ENCODE results near the gene APEH. TPM values are rescaled to one million over a fixed set of nuclear protein-coding genes. Genes with fewer than 3 reads are reported as not detected.

APEH gene
- total and polyA plus RNA-seq, 2 donors from 2014 or later = 138 to 143 TPM

DNA sequence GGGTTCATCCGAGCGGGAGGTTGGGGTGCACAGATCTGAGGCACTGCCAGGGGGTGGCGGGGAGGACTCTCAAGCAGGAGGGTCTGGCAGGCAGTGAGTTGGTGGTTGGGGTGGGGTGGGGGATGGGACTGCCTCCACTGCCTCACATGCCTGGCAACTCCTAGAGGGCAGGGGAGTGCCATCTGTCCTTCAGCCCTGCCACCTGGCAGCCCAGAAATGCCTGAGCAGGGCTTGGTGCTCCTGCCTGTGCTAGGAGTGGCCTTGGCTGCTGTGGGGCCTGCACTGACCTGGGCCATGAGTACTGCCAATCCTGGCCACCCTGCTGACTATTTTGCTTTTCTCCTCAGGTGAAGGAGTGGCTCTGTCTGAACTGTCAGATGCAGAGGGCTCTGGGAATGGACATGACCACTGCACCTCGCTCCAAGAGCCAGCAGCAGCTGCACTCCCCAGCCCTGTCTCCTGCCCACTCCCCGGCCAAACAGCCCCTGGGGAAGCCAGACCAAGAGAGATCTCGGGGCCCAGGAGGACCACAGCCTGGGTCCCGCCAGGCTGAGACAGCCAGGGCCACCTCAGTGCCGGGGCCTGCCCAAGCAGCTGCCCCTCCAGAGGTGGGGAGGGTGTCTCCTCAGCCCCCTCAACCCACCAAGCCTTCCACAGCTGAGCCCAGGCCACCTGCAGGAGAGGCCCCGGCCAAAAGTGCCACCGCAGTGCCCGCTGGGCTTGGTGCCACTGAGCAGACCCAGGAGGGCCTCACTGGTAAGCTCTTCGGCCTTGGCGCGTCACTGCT, 32.0 kb upstream of the APEH start:
- Histone ChIP-seq H3K9me3 (ENCODE audit: control insufficient read depth in 2 of 3, insufficient read depth in 1 of 3, low read length in 3 of 3) (no peaks in the 10 kb centered on the region), H3K27me3 (ENCODE audit: control insufficient read depth, insufficient read depth, low read length) (no peaks in the 10 kb centered on the region), H3K4me1 (ENCODE audit: control insufficient read depth in 2 of 3, insufficient read depth in 2 of 3, low read depth in 1 of 3, low read length in 3 of 3) (no peaks in the 10 kb centered on the region), H3K27ac (ENCODE audit: low read depth in 2 of 2, low read length in 2 of 2) (no peak overlapping the region), H3K9ac (ENCODE audit: low read length in 3 of 3) (no peak overlapping the region), H3K4me3 (ENCODE audit: low read length in 3 of 3) (no peak overlapping the region), H3K36me3 (ENCODE audit: control insufficient read depth in 2 of 3, insufficient read depth in 3 of 3, low read length in 3 of 3) (no peaks in the 10 kb centered on the region)
- TF ChIP-seq, protein P1, sequence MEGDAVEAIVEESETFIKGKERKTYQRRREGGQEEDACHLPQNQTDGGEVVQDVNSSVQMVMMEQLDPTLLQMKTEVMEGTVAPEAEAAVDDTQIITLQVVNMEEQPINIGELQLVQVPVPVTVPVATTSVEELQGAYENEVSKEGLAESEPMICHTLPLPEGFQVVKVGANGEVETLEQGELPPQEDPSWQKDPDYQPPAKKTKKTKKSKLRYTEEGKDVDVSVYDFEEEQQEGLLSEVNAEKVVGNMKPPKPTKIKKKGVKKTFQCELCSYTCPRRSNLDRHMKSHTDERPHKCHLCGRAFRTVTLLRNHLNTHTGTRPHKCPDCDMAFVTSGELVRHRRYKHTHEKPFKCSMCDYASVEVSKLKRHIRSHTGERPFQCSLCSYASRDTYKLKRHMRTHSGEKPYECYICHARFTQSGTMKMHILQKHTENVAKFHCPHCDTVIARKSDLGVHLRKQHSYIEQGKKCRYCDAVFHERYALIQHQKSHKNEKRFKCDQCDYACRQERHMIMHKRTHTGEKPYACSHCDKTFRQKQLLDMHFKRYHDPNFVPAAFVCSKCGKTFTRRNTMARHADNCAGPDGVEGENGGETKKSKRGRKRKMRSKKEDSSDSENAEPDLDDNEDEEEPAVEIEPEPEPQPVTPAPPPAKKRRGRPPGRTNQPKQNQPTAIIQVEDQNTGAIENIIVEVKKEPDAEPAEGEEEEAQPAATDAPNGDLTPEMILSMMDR (IDR thresholded peaks at IDR 0.05; ENCODE audit: borderline replicate concordance, extremely low read depth, insufficient read depth) = no peak
- DNase-seq (no peak), FAIRE-seq (no peak)
- intact Hi-C loops (cut with DNase I) = no loop called here

GRCh38 chr3:49642708-49643145, 31.4 kb upstream of the APEH start:
- intact Hi-C loops (cut with DNase I) = no loop called here
- DNase-seq (no peak), FAIRE-seq (no peak)
- Histone ChIP-seq H3K9ac (ENCODE audit: low read length in 3 of 3) (no peak overlapping the region), H3K36me3 (ENCODE audit: control insufficient read depth in 2 of 3, insufficient read depth in 3 of 3, low read length in 3 of 3) (no peaks in the 10 kb centered on the region), H3K4me1 (ENCODE audit: control insufficient read depth in 2 of 3, insufficient read depth in 2 of 3, low read depth in 1 of 3, low read length in 3 of 3) (no peaks in the 10 kb centered on the region), H3K27me3 (ENCODE audit: control insufficient read depth, insufficient read depth, low read length) (no peaks in the 10 kb centered on the region), H3K4me3 (ENCODE audit: low read length in 3 of 3) (no peak overlapping the region), H3K9me3 (ENCODE audit: control insufficient read depth in 2 of 3, insufficient read depth in 1 of 3, low read length in 3 of 3) (no peaks in the 10 kb centered on the region), H3K27ac (ENCODE audit: low read depth in 2 of 2, low read length in 2 of 2) (no peak overlapping the region)
- TF ChIP-seq, protein P1 (IDR thresholded peaks at IDR 0.05; ENCODE audit: borderline replicate concordance, extremely low read depth, insufficient read depth) = no peak

DNA sequence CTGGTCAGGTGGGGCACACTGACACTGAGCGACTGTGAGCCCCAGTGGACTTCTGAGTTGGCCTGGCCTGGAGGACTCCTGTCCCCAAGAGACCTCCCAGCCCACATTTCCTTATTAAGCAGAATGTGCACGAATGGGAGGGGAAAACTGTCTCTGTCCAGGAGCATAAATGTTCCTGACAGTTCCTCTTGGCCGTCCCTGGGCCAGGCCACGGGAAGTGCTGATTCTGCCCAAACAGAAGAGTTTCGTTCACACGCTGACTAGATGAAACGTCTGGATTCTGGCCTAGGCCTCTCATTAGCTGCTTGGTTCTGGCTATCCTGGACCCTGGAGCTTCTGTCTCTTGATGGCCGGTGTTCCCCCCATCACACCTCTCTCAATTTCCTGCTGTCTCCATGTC, 29.5 kb upstream of the APEH start:
- TF ChIP-seq, protein P1 (IDR thresholded peaks at IDR 0.05; ENCODE audit: borderline replicate concordance, extremely low read depth, insufficient read depth) = no peak
- no peaks in the 10 kb centered on the region for H3K9me3 ChIP-seq (ENCODE audit: control insufficient read depth in 2 of 3, insufficient read depth in 1 of 3, low read length in 3 of 3)
- H3K4me1 ChIP-seq (ENCODE audit: control insufficient read depth in 2 of 3, insufficient read depth in 2 of 3, low read depth in 1 of 3, low read length in 3 of 3) = peaks cover 0 to 5% (median 0%) of the 10 kb centered on the region in 3 donors
- DNase-seq (no peak), FAIRE-seq (no peak)
- H3K9ac ChIP-seq (ENCODE audit: low read length in 3 of 3) = no peak overlapping the region
- H3K27me3 ChIP-seq (ENCODE audit: control insufficient read depth, insufficient read depth, low read length) = no peaks in the 10 kb centered on the region
- H3K27ac ChIP-seq (ENCODE audit: low read depth in 2 of 2, low read length in 2 of 2) = no peak overlapping the region
- intact Hi-C loops (cut with DNase I) = no loop called here
- no peak overlapping the region for H3K4me3 ChIP-seq (ENCODE audit: low read length in 3 of 3)
- no peaks in the 10 kb centered on the region for H3K36me3 ChIP-seq (ENCODE audit: control insufficient read depth in 2 of 3, insufficient read depth in 3 of 3, low read length in 3 of 3)

All from kidney (tissue), 14 donors.